Measurements from ENCODE around the gene ITGB4.

The ITGB4 gene

DNA sequence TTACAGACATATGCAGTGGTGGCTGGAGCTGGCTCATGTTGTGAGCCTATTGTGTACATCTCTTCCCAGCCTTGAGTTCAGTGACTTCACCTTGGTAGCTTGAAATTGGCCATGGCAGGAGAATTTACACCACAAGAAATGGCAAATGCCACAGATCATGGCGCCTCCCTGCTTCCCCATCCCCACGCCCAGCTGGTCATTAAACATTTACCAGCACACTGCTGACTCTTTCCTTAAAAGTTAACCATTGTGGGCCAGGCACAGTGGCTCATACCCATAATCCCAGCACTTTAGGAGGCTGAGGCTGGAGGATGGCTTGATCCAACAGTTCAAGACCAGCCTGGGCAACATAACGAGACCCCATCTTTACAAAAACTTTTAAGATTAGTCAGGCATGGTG is 22.6 kb upstream of the ITGB4 start:
- no peak for DNase-seq

DNA sequence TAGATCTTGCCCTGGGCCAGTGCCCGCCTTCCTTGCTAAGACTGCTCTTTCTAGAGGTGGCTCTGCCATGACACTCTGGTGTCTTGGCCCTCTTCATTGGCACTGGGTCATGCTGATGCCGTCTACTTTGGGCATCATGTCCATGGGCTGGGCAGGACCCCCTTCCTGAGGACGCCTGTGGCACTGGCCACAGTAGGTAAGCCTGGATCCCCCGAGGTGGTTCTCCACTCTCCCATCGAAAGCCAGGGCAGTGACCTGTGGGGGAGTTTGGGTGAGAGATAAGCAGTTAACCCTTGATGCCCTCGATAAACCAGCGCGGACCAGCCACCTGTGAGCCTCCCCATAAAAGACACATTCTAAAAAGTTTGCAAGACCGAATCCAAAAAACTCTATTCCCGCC is 20.0 kb upstream of the ITGB4 start:
- DNase-seq: no peak

DNA sequence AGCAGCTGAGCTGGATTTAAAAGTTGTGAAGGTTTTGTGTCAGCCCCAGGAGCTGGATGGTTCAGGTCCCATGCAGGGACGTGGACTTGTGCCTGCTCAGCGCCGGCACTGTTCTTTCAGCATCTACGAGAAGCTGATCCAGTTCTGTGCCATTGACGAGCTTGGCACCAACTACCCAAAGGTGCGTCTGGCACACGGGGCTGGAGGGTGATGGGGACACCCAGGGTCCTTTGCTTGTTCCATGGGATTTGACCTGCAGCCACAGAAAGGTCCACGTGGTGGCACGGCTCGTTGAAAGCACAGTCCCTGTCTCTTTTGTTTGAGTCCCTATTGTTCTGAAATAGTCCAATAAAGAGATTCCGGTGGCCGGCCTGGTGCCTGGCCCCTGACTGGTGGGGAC is 18.1 kb upstream of the ITGB4 start:
- no peak for DNase-seq

DNA sequence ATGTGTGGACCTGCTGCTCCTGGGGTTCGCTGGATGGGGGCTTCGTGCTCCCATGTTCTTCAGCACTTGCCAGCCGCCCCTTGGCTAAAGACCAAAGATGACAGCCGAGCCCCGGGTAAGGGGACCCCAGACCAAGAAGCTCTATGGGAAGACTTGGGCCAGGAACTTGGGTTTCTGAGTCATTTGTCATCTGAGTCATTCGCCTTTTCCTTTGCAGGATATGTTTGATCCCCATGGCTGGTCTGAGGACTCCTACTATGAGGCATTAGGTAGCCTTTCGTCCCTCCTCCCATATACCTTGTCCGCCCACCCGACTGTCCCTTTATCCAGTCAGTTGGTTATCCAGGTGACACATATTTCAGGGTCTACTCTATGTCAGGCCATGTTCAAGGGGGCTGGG is 17.7 kb upstream of the ITGB4 start:
- no peak for DNase-seq

DNA sequence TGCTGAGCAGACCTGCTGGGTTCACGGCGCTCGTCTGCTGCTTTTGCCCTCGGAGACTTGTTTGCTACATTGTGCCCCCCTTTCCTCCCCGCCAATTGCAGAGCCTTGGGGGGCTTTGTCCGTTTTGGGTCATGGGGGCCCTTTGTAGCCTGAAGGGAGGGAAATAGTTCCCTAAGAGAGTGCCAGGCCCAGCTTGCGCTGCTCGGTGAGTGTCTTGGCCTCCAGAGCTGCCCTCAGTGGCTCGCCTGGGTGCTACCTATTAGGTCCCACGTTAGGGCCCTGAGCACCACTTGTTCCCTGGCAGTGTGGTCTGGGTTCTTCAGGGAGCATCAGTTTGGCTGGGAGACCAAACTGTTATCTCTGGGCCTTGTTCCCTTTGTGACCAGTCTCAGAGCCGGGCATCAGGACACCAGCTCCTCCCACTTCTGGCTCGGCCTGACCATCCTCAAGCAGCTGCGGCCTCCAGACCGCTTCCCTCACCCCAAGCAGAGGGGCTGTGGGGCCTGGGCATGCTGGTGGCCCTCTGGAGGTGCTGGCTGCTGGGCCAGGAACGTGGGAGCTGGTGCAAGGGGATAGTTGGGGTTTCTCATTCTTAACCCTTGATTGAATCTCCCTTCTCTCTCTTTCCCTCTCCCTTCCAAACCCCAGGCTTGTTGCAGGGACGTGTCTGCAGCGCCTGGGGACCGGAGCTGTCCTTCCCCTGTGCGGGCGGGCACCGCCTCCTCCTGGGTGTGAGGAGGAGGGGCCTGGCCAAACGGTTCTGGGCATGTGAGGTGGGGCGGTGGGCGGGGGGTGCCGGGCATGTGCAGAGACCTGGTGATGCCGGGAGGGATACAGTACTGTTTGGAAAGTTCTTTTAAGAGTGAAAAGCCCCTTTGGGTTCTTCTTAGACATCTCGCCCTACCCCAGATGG is 16.0 kb upstream of the ITGB4 start:
- DNase-seq: no peak

DNA sequence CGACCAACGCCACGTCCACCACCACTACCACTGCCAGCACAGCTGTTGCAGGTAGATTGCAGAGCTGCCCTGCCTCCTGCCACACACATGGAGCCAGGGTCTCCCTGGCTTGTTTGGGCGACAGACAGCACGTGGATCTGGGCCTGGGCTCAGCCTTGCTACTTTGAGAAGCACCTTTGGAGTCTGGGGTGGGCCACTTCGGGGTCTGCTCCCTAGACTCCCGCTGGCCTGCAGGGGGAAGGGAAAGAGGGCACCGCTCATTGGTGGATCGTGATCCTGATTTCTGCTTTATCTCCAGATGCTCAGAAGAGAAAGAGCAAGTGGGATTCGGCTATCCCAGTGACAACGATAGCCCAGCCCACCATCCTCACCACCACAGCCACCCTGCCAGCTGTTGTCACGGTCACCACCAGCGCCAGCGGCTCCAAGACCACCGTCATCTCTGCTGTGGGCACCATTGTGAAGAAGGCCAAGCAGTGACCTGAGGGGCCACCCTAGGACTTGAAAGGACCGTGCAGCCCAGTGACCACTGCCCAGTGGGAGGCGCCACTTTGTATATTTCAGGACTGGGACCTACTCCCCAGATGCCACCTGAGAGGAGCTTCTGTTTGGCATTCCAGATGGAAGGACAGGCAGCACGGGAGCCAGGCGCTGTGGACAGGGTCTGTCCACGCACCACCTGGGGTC is 15.1 kb upstream of the ITGB4 start:
- no peak for DNase-seq

DNA sequence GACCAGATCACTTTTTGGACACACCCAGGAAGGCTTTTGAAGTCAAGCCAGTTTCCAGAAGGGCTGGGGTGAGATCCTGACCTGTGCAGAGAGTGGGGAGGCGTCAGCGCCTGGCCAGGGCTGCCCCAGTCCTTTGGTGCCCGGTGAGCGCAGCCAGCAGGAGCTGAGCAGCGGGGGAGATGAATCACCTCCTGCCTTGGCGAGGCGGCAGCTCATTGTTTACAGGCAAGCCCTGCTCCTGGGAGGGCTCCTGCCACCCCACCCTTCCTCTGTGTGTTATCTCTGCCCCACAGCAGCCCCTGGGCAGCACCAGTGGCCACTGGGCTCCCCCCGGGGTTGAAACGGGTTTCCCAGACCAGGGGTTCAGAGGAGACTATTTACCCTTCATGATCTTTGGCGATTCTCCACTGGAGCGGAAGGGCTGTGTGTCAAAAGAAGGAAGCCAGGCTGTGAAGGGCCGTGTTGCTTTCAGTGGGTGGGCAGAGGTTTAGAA is 14.1 kb upstream of the ITGB4 start:
- no peak for DNase-seq

DNA sequence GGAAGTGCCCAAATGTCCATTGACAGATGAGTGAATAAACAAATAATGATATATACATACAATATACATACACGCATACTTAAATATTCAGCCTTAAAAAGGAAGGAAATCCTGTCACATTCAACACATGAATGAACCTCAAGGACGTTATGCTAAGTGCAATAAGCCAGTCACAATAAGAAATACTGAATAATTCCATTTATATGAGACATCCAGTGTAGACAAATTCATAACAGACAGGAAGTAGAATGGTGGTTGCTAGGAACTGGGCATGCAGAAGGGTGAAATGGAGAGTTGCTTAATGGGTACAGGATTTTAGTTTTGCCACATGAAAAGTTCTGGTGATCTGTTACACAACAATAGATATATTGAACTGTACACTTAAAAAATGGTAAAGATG is 8.8 kb upstream of the ITGB4 start:
- no peak for DNase-seq

DNA sequence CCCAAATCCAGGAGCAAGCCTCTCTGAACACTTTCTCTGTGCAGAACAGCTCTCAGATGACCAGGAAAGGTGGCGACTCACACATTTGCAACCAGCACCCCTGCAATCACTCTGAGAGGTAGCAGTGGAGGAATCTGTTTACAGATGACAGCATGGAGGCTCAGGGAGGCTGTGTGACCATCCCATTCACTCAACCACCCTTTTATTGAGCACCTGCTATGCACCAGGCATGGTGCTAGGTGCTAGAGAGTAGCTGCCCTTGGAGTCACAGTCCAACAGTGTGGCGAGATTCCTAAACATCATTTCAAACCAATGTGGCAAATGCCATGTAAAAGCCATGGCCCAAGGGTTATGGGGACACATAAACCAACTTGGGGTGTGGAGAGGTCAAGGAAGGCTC is 1.5 kb upstream of the ITGB4 start:
- no peak for DNase-seq

DNA sequence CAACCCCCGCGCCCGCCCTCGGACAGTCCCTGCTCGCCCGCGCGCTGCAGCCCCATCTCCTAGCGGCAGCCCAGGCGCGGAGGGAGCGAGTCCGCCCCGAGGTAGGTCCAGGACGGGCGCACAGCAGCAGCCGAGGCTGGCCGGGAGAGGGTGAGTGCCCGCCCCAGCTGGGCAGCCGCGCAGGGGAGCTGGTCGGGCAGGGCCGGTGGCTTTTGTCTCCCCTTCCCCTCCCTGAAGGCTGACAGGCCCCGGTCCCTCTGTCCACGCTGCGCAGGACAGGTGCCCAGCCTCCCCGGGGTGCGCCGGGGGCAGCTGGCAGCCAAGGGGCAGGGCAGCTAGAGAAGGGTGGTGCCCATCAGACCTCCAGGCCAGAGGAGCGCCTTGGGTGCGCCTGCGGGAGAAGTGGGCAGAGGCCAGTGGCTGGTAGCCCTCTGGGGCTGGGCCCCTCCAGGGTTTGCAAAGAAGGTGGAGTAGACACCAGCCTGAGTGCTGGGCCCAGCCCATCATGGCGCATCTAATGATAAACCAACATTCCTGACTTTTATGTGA is 278 bp downstream of the ITGB4 start:
- peak; percentile 49 for DNase-seq

DNA sequence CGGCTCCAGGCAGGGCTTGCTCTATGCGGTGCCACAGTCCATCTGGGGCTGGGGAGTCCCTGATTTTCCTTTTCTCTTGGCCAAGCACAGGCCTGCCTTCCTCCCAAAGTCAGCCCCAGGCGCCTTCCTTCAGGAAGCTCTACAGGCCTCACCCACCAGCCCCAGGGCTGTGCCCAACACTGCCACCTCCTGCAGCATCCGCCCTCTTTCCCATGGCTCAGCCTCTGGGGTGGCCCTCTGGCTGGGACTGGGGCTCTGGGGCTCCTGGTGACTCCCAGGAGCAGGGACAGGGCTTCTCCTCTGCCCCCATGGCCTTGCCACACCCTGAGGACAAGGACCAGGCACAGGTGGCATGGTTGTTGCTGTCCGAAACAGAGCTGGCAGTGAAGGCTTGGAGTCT is 817 bp downstream of the ITGB4 start:
- no peak for DNase-seq

DNA sequence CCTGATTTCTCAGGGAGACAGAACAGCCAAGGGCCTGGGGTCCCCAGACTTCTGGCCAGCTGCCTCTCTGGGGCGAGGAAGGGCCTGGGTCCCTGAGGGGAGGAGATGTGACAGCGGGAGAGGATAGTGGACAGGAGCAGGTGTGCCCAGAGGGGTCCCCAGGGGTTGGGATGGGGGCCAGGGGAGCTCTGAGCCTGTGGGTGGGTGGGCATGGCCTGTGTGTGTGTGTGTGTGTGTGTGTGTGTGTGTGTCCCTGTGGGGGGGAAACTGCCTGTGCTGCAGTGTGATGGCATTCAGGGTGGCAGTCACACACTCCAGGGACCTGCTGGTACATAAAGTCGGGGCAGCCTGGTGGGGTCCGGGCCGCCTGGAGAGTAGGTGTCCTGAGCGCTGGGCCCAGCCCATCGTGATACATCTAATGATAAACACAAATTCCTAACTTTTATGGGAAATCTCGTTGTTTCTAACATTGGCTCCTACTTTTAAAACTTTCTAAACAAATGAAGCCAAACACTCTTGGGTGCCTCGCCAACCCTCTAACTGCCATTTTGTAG is 1.4 kb downstream of the ITGB4 start:
- no peak for DNase-seq

DNA sequence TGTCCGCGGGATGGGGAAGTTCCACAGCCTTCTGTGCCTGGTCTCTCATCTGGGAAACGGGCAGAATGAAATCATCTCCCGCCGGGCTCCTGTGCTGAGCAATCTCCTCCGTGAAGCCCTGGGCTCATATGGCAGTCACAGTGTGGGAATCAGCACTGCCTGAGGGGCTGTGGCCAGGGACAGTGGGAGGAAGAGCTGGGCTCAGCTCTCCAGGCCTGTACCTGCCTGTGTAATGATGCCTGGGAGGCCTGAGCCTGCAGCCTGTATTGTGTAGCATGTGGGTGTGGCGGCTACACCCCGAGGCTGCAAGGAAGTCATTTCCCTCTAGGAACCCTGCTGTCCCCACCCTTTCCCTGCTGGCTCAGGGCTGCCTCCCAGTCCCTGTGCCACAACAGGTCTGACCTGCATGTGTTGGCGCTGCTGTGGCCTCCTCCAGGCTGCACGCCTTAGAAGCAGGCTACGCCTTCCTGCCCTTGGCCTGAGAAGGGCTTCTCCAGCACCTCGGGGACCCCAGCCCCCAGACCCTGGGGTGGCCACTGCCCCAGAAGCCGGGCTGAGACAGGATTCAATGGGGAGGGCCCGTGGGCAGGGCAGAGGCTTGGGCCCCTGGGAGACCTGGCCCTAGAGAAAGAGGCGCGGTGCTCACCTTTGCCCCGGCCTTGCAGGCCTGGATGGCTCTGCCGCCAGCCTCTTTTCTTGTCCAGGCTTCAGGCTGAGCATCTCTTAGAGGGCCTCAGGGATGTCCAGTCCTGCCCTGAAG is 2.1 kb downstream of the ITGB4 start:
- DNase-seq: no peak

DNA sequence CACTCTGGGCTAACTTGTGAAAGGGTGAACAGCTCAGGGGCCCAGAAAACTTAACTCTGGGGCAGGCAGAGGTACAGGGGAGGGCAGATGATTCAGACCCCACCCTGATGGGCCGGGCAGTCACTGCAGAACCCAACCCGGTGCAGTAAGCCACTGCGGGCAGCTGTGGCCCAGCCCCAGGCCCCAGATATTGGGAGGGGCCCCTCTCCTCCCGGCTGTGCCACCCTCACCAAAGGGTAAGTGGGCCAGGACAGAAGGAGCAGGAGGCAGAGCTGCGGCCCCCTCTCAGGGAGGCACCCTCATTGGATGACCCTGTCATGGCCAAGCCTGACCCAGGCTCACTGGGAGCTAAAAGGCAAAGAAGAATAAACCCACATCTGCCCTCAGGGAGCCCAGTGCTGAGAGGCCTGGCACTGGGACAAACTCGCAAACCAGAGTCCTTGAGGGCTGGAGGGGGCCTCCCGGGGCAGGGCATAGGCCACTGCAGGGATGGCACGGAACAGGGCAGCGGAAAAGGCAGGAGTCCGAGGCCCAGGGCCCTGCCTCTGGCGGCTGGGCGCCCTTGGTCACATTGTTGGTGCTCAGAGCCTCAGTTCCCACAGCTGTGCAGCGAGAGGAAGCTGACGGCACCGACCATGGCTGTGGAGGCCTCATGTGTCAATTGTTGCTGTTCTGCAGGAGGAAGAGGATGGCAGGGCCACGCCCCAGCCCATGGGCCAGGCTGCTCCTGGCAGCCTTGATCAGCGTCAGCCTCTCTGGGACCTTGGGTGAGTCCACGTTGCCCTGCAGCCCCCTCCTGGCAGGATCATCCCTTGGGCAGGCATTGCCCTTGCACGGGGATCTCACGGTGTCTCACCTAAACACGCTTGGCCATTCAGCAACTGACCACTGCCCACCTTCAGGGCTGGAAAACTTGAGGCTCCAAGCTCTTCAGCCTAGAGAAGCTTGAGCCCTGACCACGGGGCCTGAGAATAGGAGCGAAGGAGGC is 3.1 kb downstream of the ITGB4 start:
- DNase-seq: no peak

DNA sequence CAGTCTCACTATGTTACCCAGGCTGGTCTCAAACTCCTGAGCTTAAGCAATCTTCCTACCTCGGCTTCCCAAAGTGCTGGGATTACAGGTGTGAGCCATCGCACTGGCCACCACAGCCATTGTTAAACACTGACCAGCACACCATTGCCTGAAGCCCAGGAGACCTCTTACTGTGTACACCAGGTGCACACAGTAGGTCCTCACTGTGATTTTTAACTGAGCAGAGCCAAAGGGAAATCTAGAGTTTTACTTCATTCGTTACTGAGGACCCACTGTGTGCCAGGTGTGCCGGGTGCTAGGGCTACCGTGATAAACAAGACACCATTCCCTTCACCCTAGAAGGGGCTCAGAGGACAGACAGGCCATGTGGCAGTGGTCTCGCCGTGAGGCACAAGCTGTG is 4.2 kb downstream of the ITGB4 start:
- no peak for DNase-seq

DNA sequence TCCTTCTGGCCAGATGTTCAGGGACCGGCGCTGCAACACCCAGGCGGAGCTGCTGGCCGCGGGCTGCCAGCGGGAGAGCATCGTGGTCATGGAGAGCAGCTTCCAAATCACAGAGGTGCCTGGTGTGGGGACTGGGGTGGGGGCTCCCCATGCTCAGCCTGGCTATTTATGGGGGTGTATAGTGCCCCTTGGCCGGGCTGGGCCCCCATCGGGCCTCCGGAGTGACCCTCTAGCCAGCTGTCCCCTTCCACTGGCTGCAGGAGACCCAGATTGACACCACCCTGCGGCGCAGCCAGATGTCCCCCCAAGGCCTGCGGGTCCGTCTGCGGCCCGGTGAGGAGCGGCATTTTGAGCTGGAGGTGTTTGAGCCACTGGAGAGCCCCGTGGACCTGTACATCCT is 6.1 kb downstream of the ITGB4 start:
- no peak for DNase-seq

DNA sequence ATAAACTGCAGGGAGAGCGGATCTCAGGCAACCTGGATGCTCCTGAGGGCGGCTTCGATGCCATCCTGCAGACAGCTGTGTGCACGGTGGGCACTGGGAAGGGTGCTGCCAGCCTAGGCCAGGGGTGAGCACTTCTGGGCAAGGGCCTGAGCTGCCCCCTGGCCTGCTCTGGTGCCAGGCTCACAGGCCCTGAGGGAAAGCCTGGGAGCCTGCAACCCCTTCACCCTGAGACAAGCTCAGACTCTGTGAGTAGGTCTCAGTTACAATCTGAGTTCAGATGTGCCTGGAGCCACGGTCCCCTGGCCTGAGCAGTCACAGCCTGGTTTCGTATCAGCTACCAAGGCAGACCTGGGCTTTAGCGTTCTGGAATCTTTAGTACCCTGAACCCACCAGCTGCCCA is 8.1 kb downstream of the ITGB4 start:
- DNase-seq: no peak

DNA sequence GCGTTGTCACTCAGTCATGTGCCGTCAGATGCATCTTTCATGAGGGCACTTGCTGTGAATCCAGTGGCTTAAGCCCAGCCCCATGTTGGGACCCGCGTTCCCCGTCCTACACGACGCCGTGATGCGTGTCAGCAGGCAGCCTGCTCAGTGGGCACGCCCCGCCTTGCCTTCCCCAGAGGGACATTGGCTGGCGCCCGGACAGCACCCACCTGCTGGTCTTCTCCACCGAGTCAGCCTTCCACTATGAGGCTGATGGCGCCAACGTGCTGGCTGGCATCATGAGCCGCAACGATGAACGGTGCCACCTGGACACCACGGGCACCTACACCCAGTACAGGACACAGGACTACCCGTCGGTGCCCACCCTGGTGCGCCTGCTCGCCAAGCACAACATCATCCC is 8.8 kb downstream of the ITGB4 start:
- no peak for DNase-seq

DNA sequence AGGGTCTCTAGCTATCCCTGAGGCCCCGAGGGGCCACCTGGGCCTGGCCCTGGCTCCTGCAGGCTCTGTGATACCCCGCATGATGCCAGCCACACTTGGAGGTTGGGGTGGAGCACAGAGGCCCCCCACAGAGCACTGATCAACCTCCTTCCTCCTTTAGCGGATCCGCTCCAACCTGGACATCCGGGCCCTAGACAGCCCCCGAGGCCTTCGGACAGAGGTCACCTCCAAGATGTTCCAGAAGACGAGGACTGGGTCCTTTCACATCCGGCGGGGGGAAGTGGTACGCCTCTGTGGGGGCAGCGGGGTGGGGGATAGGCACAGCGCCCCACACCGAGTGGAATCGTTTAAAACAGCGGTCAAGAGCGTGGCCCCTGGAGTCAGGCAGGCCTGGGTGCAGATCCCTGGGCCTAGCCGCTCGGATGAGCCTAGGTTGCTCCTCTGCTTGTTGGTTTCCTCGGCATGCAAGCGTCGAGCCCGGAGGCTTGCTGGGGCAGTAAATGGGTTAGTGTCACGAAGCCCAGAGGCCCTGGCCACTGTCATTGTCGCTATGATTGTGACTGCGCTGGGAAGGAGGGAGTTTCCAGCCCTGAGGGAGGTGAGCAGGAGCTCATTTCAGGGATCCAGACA is 9.9 kb downstream of the ITGB4 start:
- DNase-seq: peak; percentile 42

DNA sequence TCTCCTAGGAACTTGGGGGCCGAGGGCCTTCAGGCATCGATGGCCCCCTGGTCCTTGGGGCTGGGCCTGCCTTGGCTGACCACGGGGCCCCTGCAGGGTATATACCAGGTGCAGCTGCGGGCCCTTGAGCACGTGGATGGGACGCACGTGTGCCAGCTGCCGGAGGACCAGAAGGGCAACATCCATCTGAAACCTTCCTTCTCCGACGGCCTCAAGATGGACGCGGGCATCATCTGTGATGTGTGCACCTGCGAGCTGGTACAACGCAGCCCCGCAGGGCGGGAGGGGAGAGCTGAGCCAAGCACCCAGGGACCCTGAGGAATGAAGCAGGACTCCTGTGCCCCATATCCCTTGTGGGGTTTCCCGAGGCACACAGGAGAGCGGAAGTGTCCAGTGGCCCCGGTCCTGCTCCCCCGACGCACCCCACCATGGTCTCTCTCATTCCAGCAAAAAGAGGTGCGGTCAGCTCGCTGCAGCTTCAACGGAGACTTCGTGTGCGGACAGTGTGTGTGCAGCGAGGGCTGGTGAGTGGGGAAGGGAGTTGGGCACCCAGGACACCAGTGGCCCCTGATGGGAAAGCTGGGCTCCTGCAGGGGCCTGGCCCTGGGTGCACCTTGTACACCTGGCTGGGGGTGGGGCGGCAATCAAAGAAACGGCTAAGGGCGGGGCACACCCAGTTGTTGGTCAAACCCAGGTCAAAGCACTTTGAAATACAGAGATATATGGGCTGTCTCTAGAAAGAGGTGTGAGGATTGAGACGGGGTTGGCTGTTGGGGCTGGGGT is 10.6 kb downstream of the ITGB4 start:
- DNase-seq: no peak
